GM18517 (cell line): ENCODE results near the gene CCDC154.

Source experiments
- ATAC-seq: cut with Tn5 transposase; IDR thresholded peaks from one replicate; pipeline ENCODE4 v1.9.1; 2021; ENCODE audit warnings: mild to moderate bottlenecking, moderate library complexity; ENCODE audit not compliant: unreplicated experiment

CCDC154 gene

GRCh38 chr16:1427473-1428461, 16.6 kb downstream of the CCDC154 start:
- no peak for ATAC-seq

- no peak for ATAC-seq
These were observed 17.5 kb downstream of the CCDC154 start for GRCh38 chr16:1426734-1427471.

- ATAC-seq, result no peak
These were observed 18.6 kb downstream of the CCDC154 start for GRCh38 chr16:1425616-1426370.

DNA sequence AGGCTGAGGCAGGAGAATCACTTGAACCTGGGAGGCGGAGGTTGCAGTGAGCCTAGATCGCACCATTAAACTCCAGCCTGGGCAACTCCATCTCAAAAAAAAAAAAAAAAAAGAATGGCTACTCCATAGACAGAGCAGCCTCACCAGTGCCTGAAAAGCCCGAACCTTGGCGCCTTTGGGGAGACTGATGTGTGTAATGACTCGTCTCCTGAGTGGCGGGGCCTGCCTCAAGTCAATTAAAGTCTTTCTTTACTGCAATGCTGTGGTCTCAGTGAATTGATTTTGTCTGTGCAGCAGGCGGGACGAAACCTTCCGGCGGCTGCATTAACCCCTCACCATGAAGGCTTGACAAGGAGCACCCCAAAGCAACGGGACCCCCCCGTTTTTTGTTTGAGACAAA, 20.3 kb downstream of the CCDC154 start:
- ATAC-seq, result no peak

DNA sequence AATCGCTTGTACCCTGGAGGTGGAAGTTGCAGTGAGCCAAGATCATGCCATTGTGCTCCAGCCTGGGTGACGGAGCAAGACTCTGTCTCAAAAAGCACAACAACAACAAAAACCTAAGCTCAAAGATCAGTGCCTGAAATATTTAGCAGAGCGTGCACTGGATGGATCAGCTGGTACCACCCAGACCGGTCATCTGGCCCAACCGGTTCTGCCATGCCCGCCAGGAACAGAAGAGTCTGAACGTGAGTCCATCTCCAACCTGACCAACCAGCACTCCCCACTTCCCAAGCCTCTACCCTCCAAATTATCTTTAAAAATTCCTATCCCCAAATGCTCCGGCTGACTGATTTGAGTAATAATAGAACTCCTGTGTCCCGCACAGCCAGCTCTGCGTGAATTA, 22.3 kb downstream of the CCDC154 start:
- ATAC-seq, result no peak

GRCh38 chr16:1420111-1420539, 24.2 kb downstream of the CCDC154 start:
- no peak for ATAC-seq

DNA sequence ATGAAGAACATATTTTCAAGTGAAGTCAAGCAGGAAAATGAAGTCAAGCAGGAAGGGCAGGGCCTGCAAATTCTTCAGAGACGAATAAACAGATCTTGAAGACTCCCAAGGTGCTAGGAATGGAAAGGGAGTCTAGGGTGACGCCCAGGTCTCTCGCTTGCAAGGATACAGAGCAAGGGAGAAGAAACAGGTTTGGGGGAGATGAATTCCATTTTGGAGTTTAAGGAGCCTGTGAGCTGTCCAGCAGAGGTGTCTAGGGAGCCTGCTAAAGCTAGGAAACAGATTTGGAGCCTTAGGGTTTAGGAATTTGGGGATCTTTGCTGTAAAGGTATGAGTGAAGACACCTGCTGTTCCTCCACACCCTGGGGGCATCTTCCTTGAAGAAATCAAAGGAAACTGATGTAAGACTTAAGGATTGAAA, 27.8 kb downstream of the CCDC154 start:
- no peak for ATAC-seq

DNA sequence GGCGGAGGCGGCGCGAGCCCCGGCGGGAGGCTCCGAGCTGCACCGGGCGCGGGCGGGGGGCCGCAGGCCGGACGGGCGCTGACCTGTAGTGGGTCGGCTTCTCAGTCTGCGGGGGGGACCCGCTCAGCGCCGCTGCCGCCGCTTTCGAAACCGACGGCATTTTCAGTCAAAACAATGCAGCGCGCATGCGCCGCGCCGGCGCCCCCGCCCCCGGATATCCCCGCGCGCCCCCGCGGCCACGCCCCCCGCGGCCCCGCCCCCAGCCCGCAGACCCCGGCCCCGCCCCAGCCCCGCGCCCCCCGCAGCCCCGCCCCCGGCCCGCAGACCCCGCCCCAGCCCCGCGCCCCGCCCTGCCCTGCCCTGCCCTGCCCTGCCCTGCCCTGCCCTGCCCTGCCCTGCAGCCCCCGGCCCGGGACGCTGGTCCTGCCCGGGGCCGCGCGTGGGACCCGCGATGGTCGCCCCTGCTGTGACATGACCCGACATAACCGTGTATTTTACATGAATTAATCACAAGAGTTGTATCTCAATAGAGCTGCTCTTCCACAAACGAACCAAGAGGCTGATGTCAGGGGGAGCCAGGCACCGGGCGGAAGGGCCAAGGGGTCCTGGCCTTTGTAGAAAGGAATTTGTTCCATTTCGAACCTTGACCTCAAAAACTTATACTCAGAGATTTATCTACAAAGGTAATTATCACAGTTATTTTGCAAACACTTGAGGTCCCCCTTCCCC, 29.7 kb downstream of the CCDC154 start, which contains the start of gene UNKL:
Gene UNKL (minus strand): TSS at position 173 of the 729 bp plus-strand sequence. CDS start 13 bp downstream, at position 160.
- ATAC-seq, result no peak

DNA sequence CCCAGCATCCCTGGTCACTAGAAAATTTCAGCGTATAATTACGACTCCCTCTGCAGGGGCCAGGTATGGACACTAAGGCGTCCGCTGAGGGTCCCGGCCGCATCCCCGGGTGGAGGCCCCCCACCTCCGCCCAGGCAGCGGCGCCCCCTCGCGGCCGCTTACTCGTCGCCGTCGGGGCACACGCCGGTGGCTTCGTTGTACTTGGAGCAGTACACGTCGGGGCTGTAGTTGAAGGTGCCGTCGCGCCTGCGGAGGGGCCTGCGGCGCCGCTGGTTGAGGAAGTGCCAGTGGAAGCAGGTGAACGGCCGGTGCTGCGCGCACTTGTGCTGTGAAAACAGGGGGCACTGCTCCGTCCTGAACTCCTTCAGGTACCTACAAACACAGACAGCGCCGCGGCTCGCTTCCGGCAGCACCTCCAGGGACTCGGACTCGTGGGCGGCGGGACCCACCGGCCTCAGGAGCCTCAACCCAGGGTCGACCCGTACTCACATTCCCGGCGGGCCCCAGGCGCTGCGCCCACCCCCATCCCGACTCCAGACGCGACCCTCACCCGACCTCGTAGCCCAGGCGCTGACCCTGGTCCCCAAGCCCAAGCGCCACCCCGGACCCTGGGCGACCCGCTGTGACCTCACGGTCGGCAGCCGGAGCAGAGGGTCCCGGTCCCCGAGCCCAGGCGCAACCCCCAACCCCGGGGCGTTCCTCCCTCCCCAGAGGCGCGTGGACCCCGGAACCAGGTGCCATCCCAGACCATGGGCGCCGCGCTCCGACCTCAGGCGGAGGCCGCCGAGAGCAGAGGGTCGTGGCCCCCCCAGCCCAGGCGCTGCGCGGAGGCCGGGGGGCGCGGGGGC, 30.4 kb downstream of the CCDC154 start:
- ATAC-seq, result no peak

- ATAC-seq, result no peak
These were observed 31.5 kb downstream of the CCDC154 start for GRCh38 chr16:1412847-1413246.

- ATAC-seq, result peak; percentile 49
These were observed 36.1 kb downstream of the CCDC154 start for GRCh38 chr16:1408171-1408837.

DNA sequence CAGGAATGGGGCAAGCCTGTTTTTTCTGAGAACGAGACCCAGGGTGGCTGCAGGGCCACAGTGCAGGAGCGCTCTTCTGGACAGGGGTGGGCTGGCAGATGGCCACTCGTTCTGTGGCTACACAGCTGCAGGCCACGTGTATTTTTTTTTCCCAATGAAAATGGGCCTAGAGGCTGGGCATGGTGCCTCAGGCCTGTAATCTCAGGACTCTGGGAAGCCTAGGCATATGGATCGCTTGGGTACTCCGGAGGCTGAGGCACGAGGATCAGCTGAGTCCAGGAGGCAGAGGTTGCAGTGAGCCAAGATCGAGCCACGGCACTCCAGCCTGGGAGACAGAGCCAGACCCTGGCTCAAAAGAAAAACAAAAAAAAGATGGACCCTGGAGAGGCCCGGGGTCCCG, 36.6 kb downstream of the CCDC154 start:
- peak; percentile 17 for ATAC-seq

DNA sequence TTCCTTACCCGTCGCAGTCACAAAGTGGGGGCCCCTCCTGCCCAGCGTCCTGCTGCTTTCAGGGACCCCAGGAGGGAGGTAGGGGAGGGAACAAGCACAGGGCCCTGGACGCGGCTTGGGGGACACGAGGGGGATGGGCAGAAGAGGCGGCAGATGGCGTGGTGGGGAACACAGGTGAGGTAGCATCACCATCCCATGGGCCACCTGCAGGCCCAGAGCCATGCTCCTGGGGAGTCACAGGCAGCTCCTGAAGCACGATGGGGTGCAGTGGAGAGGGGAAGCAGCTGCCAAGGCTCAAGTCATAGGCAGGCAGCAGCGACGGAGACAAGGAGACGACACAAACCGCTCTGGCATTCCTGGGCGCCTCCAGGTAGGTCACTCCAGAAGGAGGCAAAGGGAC, 40.6 kb downstream of the CCDC154 start:
- no peak for ATAC-seq

DNA sequence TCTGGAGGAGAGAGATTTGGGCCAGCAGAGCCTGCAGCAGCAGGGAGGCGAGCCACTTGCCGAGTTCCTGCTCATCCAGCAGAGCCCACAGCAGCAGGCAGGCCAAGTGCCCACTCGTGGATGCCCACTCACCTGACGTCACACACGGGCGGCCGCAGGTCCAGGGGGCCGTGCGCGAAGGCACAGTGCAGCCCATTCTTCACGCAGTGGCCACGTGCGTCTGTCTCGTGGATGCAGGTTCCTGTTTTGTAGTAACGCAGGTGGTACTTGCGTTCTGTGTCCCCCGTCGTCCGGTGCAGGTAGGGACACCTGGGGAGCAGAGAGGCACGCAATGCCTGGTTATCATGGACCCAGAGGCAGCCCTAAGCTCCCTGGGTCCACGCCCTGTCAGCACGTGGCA, 41.3 kb downstream of the CCDC154 start:
- ATAC-seq, result no peak

- ATAC-seq, result no peak
These were observed 42.6 kb downstream of the CCDC154 start for GRCh38 chr16:1401758-1402154.

GRCh38 chr16:1401061-1401757, 43.1 kb downstream of the CCDC154 start:
- ATAC-seq, result no peak

GRCh38 chr16:1398826-1399581, 45.4 kb downstream of the CCDC154 start:
- no peak for ATAC-seq

DNA sequence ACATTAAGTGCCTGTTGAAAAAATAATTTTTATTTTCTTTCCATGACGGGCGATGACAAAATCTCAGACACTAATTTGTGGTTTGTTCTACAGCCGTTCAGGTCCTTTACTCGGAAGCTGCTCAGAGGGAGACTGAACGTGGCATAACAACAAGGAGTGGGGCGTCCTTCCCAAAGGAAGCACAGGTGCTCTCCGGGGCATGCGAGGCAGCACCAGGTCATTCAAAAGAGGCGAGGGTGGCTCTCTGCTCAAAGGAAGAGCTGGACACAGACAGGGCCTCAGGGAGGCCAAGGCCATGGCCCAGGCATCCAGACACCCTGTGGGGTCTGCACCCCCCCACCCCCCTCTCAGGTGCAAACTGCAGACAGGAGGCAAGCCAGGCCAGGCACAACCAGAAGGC, 46.0 kb downstream of the CCDC154 start:
- ATAC-seq, result no peak
